GM18951 (cell line): ENCODE results near the gene TBCC.
"Not testable (repeated sequence)": the region's sequence is repeated elsewhere in the genome, so short reads cannot be mapped to it uniquely, and the experiment has no call there.

Experiments
- POLR2A ChIP-seq: IDR thresholded peaks from 4 replicates; pipeline ENCODE4 v1.6.1; 2011; ENCODE audit warnings: mild to moderate bottlenecking; ENCODE audit not compliant: insufficient read length, insufficient read depth; ENCODE audit errors: extremely low read depth
- in situ Hi-C: fragments of 300-500 bp; cut with MboI; formaldehyde crosslinking; loops from one replicate; pipeline ENCODE4 v1.12.0; 2022; ENCODE audit warnings: low sequenced_read_pairs, mixed read lengths, inconsistent platforms; ENCODE audit not compliant: unreplicated experiment

Gene TBCC

GRCh38 chr6:42740725-42741124 is 5.2 kb downstream of the TBCC start:
- TF ChIP-seq POLR2A: no peak
- in situ Hi-C loops: no loop called here

GRCh38 chr6:42735976-42736375 is 9.9 kb downstream of the TBCC start:
- no peak for TF ChIP-seq POLR2A
- in situ Hi-C loops: no loop called here

- in situ Hi-C loops: not testable (repeated sequence)
These were observed 11.9 kb downstream of the TBCC start for GRCh38 chr6:42733867-42734481.

GRCh38 chr6:42729731-42730130 is 16.2 kb downstream of the TBCC start:
- in situ Hi-C loops: no loop called here
- TF ChIP-seq POLR2A: no peak

GRCh38 chr6:42727627-42728026 is 18.3 kb downstream of the TBCC start:
- in situ Hi-C loops: no loop called here
- no peak for TF ChIP-seq POLR2A

- no peak for TF ChIP-seq POLR2A
- in situ Hi-C loops: no loop called here
These were observed 18.8 kb downstream of the TBCC start for GRCh38 chr6:42727087-42727611.

GRCh38 chr6:42726485-42727086 is 19.3 kb downstream of the TBCC start:
- in situ Hi-C loops: no loop called here
- TF ChIP-seq POLR2A: peak; percentile 35

GRCh38 chr6:42726026-42726425 is 19.9 kb downstream of the TBCC start:
- TF ChIP-seq POLR2A: no peak
- in situ Hi-C loops: no loop called here

- in situ Hi-C loops: no loop called here
- no peak for TF ChIP-seq POLR2A
These were observed 21.1 kb downstream of the TBCC start for GRCh38 chr6:42724825-42725224.

- no peak for TF ChIP-seq POLR2A
- in situ Hi-C loops: no loop called here
These were observed 23.4 kb downstream of the TBCC start, which contains the start of gene PRPH2 for GRCh38 chr6:42722497-42722896. TSS of gene PRPH2 (minus strand) at chr6:42722597. CDS start at chr6:42722334, 263 bp downstream.

- in situ Hi-C loops: no loop called here
- TF ChIP-seq POLR2A: no peak
These were observed 25.2 kb downstream of the TBCC start for GRCh38 chr6:42720739-42721138.

- no peak for TF ChIP-seq POLR2A
- in situ Hi-C loops: no loop called here
These were observed 30.0 kb downstream of the TBCC start for GRCh38 chr6:42715871-42716270.

- TF ChIP-seq POLR2A: no peak
- in situ Hi-C loops: no loop called here
These were observed 31.7 kb downstream of the TBCC start for GRCh38 chr6:42714098-42714761.

- no peak for TF ChIP-seq POLR2A
- in situ Hi-C loops: no loop called here
These were observed 34.0 kb downstream of the TBCC start for GRCh38 chr6:42711930-42712329.

- in situ Hi-C loops: no loop called here
- no peak for TF ChIP-seq POLR2A
These were observed 35.6 kb downstream of the TBCC start for GRCh38 chr6:42710316-42710715.
